GM23338 (cell line): ENCODE data around the gene TAAR2.

ENCODE experiments used
- CREB1 ChIP-seq: fragments of 250-450 bp; sonication (Bioruptor Pico); IDR thresholded peaks from 2 replicates; pipeline ENCODE4 v1.5.0; 2020; ENCODE audit warnings: low read depth, mild to moderate bottlenecking, moderate library complexity
- EZH2 ChIP-seq: fragments of 200-600 bp; sonication (generic); IDR thresholded peaks from one replicate; pipeline ENCODE4 v1.8.0; 2017; ENCODE audit warnings: antibody characterized with exemption, mild to moderate bottlenecking, low read depth; ENCODE audit not compliant: unreplicated experiment
- JUNB ChIP-seq: IDR thresholded peaks from one replicate; pipeline ENCODE4 v1.6.1; 2016; ENCODE audit warnings: antibody characterized with exemption; ENCODE audit not compliant: unreplicated experiment
- POLR2AphosphoS5 ChIP-seq: IDR thresholded peaks from 2 replicates; pipeline ENCODE4 v1.6.1; 2016; ENCODE audit warnings: antibody characterized with exemption, low read depth
- TF ChIP-seq, protein P1 (sequence below), 2 experiments: fragments of 200-600 bp in 1 of 2; sonication (generic) in 1 of 2; conservative IDR thresholded peaks; 2 replicates each; pipeline versions ENCODE4 v1.5.1 to v1.6.1; 2016 to 2017; ENCODE audit warnings: antibody characterized with exemption in 2 of 2, low read depth in 2 of 2, mild to moderate bottlenecking in 2 of 2, moderate library complexity in 1 of 2
- TF ChIP-seq, protein P2 (sequence below): IDR thresholded peaks from one replicate; pipeline ENCODE4 v1.6.1; 2018; ENCODE audit warnings: antibody characterized with exemption; ENCODE audit not compliant: unreplicated experiment

DNA sequence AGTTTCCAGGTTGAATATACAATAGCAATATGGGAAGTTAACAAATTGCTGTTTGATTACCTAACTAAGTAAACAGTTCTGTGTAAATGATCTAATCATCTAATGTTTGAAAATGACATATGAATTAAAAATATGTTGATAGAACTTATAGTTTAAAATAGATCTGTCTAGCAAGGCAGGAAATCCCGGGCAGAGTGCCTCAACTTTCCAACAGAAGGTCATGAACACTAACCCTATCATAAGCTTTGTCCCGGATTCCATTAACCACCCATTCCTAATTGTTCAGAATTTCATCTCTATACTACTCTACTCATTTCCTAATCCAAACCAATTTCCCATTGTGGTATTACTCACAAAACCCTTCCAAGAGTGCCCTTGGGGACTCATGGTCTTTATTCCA is 24.8 kb upstream of the TAAR2 start:
- TF ChIP-seq POLR2AphosphoS5: no peak
- TF ChIP-seq, protein P1, sequence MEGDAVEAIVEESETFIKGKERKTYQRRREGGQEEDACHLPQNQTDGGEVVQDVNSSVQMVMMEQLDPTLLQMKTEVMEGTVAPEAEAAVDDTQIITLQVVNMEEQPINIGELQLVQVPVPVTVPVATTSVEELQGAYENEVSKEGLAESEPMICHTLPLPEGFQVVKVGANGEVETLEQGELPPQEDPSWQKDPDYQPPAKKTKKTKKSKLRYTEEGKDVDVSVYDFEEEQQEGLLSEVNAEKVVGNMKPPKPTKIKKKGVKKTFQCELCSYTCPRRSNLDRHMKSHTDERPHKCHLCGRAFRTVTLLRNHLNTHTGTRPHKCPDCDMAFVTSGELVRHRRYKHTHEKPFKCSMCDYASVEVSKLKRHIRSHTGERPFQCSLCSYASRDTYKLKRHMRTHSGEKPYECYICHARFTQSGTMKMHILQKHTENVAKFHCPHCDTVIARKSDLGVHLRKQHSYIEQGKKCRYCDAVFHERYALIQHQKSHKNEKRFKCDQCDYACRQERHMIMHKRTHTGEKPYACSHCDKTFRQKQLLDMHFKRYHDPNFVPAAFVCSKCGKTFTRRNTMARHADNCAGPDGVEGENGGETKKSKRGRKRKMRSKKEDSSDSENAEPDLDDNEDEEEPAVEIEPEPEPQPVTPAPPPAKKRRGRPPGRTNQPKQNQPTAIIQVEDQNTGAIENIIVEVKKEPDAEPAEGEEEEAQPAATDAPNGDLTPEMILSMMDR (conservative IDR thresholded peaks at IDR 0.05; ENCODE audit: low read depth in 2 of 2): no peak
- no peak for TF ChIP-seq CREB1 (CRISPR knock-in tag)
- TF ChIP-seq EZH2: no peak
- TF ChIP-seq JUNB: no peak
- TF ChIP-seq, protein P2, sequence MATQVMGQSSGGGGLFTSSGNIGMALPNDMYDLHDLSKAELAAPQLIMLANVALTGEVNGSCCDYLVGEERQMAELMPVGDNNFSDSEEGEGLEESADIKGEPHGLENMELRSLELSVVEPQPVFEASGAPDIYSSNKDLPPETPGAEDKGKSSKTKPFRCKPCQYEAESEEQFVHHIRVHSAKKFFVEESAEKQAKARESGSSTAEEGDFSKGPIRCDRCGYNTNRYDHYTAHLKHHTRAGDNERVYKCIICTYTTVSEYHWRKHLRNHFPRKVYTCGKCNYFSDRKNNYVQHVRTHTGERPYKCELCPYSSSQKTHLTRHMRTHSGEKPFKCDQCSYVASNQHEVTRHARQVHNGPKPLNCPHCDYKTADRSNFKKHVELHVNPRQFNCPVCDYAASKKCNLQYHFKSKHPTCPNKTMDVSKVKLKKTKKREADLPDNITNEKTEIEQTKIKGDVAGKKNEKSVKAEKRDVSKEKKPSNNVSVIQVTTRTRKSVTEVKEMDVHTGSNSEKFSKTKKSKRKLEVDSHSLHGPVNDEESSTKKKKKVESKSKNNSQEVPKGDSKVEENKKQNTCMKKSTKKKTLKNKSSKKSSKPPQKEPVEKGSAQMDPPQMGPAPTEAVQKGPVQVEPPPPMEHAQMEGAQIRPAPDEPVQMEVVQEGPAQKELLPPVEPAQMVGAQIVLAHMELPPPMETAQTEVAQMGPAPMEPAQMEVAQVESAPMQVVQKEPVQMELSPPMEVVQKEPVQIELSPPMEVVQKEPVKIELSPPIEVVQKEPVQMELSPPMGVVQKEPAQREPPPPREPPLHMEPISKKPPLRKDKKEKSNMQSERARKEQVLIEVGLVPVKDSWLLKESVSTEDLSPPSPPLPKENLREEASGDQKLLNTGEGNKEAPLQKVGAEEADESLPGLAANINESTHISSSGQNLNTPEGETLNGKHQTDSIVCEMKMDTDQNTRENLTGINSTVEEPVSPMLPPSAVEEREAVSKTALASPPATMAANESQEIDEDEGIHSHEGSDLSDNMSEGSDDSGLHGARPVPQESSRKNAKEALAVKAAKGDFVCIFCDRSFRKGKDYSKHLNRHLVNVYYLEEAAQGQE: no peak
